Endometrium (tissue), 2 donors: ENCODE results near the gene FOXA3.

Experiments
- FAIRE-seq: peaks from 2 replicates; lab custom pipeline; 2012; peaks lifted over from hg19 to GRCh38; lab: Jason Lieb, UNC
- donor health status: control.
- donor health status: control.

The FOXA3 gene

DNA sequence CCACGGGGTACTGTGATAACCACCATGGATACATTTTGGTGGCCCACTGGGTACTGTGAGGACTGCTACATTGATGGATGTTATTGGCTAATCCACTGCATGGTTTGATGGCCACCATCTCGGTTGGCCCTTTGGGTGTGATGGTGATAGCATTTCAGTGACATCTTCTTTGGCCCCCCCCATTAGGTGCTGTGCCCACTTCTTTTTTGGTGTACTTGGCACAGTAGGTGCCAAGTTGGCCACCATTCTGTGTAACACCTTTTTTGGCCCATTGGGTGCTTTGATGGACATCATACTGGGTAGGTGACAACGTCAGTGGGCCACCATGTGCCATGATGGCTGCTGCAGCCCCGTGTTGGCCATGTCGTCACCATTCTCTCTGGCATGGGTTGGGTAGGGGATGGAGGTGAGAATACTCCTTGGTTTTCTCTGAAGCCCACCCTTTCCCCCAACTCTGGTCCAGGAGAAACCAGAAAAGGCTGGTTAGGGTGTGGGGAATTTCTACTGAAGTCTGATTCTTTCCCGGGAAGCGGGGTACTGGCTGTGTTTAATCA, 9.2 kb downstream of the FOXA3 start:
- no peak for FAIRE-seq

DNA sequence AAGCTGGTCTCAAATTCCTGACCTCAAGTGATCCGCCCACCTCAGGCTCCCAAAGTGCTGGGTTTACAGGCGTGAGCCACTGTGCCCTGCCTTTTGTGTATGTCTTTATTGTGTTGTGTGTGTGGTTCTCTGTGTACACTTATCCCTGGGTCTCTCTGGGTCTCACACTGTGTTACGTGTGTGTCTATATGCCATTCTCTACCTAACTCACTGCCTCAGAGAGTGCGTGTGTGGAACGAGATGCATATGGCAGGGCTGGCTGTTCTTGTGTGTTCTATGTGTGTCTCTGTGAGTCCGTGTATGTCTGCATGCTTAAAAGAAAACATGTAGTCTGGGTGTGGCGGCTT, 10.5 kb downstream of the FOXA3 start:
- no peak for FAIRE-seq

DNA sequence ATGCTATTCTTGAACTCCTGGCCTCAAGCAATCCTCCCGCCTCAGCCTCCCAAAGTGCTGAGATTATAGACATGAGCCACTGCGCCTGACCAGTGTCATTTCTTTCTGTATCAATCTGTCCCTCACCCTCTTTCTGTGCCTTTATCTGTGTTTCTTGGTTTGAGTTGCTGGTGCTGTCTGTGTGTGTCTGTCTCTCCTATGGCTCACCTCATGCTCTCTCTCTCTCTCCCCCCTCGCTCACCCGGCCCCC, 12.0 kb downstream of the FOXA3 start:
- no peak for FAIRE-seq

DNA sequence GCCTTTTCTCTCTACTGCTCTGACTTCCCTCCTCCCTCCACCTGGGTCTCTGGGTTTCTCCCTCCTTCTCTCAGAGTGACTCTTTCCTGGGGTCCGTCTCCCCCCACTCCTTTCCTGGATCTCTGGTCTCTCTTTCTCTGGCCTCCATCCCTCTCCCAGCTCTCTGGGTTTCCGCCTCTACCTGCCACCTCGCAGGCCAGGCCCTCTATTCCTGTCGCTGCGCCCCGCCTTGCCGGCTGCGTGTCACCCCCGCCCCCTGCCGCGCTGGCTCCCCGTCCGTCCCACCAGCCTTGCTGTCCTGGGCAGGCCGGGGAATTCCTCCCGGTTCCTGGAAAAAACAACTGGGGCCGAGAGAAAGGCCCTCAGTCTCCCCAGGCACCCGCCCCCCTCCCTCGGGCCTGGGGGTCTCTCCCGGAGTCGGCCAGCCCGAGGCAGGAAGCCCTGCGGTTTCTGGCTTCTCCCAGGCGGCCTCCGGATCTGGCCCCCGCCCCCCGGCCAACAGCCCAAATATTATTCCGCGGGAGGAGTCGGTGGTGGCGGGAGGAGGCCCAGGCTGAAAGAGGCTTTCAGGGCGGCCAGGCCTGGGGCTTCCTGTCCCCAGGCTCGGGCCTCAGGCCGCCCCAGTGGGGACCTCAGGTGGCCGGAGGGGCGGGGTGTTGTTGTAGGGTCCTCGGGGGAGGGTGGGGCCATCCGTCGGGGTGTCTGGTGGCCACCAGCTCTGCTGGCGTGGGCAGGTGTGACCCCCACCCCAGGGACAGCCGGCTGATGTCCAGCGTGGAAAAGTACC, 12.5 kb downstream of the FOXA3 start:
- no peak for FAIRE-seq

DNA sequence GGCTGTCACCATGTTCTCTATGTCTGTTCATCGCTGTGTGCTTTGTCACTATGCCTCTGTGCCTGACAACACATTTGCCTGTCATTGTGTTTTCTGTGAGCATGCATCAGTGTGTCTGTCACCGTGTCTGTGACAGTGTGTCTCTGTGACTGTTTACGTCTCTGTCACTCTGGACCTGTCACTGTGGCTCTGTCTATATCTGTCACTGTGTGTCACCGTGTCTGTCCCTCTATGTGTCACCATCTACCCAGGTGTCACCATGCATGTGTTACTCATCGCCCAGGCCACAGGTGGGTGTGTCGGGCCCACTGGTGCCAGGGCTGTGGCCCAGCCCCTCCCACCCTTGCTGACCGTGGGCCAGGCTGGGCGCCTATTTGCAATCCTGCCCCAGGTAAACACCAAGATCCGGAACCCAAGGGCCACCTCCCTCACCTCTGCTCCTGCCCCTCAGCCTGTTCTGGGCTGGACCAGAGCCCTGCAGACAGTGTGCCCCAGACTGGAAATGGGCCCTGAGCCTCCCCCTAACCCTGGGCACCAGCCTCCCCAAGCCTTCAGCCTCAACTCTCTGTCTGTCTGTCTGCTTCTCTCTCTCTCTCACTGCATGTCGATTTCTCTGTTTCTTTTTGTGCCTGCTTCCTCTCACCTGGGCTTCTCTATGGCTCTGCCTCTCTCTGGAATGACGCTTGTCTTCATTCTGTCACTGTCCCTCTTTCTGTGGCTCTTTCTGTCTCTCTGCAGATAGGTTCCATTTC, 14.1 kb downstream of the FOXA3 start:
- FAIRE-seq, result no peak

DNA sequence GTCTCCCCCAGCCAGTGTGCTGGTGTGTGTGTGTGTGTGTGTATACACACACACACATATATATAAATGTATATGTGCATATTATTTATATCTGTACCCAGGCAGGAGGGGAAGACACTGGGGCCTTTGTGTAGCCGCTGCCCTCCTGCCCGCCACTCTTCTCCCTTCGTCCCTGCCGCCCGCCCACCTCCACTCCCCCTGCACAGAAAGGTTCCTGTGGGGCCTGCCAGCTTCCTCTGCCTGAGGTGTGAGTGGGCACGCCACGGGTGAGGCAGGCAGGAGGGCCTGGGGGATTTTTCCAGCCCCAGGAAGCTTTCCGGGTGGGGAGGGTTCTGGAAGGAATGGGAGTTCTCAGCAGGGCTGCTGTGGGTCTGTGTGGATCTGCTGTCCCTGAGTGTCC, 14.9 kb downstream of the FOXA3 start:
- no peak for FAIRE-seq

DNA sequence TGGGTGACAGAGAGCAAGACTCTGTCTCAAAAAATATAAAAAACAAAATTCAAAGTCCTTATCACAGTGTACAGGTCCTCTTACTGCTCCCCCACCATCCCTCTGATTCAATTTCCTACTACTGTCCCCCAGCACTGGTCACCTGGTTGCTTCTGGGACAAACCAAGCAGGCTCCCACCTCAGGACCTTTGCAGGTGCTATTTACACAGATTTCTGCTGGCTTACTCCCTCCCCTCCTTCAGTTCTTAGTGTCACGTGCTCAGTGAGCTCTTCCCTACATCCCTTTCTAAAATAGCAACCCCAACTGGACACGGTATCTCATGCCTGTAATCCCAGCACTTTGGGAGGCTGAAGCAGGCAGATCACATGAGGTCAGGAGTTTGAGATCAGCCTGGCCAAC, 15.8 kb downstream of the FOXA3 start:
- FAIRE-seq, result no peak

DNA sequence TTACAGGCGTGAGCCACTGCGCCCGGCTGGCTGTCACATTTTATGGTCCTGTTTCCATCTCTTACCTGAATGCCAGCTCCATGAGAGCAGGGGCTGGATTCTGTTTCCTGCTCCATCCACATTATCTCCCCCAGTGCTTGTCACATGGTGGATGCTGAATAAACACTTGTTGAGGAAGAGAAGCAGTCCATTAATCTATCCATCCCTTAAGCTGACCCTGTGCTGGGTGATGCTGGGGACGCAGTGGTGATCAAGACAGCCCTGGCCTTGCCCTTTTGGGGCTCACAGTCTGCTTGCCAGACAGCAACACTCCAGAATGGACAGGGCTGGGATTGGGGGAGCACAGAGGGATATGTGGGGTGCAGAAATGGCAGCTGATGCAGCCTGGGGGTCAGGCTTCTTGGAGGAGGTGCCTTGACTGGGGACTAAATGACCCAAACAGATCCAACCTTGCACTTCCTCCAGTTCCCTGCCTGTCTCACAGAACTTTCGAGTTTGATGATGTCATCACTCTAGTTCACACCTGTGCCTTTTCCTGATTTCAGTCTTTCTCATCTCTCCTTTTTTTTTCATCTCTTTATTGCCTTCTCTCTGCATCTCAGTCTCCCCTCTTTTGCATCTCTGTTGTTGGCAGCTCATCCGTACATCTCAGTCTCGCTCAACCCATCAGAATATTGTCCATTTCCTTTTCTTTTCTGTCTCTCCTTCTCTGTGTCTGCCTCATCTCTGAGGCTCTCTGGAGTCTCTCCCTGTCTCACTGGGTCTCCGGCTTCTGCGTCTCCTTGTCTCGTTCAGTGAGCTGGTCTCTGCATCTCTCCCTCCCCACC, 17.2 kb downstream of the FOXA3 start:
- FAIRE-seq, result no peak

DNA sequence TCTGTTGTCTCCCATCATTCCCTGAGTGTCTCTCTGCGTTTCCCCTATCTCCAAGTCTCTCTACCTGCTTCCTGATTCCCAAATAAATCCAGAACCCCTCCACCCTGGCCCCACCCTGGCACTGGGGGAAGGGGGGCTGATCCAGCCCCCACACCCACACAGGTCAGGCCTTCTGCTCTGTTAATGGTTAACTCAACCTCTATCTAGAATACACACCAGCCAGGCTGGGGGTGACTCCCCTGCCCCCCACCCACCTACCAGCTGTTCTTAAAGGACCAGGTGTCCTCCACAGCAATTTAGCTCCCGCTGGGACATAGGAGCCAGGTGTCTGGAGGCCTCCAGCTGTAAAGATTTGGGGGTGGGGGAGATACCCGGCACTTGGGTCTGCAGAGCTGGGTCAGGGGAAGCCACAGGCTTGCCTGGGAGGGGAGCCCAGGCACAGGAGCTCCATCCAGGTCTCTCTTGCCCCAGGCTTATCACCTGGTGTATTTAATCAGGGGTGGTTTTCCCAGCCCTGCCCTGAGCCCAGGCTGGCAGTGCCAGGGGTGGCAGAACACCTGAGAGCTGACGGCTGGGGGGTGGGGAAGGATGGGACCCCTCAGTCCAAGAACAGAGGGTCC, 17.9 kb downstream of the FOXA3 start:
- FAIRE-seq, result no peak

DNA sequence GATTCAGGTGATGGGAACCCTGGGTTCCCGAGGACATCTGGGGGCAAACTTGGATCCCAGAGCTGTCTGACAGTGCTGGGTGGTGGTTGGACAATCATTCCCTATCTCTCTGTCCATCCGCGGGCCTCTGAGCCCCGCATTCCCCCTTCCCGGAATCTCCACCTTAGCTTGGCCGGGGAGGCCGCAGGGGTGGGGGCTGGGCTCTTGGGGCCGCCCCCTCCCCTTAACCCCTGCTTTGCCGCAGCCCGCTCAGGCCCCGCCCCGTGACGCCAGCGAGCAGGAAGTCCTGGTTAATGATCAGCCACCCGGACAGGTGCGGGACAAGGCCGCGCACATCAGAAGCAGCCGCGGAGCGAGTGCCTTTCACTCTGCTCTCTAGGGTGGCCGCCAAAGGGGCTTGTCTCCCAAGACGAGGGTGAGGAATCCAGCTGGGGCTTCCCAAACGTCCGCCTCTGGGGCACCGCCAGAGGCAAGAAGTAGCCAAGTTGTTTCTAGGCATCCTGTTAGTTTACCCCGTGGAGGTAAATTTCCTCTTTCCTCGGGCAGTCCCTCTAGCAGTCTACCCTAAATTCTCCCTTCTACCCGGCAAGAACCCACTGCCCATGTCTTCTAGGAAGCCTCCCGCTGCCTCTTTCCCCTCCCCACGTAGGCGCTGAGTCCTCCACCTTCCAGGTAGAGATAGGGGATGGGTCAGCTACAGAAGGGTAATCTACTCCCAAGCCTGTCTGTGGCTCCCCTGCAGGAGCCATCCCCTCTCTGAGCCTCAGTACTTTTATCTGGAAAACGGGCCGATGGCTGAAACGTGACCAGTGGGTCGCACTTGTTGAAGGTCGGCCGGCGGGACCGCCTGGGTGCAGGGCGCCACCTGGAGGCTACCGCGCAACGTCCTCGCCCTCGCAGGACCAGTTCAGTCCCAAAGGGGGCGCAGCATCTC, 18.8 kb downstream of the FOXA3 start:
- no peak for FAIRE-seq

DNA sequence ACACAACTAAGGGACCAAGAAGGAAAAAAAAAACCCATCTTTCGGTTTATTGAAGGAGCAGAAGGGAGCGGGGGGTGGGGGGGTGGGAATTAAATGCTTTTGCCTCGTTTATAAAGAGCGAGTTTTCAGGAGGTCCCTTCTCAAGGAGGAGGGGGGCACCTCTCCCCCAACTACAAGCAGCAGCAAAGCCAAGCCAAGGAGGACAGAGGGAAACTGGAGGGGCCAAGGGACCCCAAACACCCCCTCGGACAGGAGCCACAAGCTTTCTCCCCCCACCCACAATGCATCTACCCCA, 19.4 kb downstream of the FOXA3 start:
- no peak for FAIRE-seq

DNA sequence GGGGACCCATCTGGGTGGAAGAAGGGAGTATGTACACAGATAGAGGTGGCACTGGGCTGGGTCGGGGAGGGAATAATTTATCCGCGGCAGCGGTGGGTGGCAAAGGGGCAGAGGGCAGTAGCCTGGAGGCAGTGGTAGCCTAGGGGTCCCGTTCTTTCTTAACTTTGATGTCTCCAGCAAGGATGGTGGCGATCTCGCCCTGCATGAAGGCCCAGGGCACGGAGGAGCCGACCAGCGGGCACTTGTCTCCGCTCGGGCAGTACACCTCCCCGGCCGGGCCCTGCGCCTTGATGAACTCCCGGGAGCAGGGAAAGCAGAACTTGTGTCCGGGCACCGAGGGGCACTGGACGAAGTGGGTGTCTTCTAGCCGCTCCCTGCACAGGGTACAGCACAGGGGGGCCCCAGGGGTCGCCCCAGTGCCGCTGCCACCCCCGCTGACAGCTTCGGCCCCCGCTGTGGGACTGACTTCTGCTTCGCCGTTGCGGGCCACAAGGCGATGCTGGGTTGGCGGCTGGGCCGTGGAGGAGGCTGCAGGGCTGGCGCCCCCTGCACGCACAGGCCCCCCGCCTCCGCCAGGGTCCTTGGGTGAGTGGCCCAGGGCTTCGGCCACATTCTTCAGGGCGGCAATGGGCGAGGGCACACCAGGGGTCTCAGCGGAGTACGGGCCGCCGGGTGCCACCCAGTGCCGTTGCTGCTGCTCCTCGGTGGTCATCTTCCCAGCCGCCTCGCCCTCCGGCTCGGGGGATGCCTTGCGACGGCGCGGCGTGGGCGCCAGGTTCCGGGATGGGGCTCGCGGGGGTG, 20.0 kb downstream of the FOXA3 start:
- FAIRE-seq, result no peak

DNA sequence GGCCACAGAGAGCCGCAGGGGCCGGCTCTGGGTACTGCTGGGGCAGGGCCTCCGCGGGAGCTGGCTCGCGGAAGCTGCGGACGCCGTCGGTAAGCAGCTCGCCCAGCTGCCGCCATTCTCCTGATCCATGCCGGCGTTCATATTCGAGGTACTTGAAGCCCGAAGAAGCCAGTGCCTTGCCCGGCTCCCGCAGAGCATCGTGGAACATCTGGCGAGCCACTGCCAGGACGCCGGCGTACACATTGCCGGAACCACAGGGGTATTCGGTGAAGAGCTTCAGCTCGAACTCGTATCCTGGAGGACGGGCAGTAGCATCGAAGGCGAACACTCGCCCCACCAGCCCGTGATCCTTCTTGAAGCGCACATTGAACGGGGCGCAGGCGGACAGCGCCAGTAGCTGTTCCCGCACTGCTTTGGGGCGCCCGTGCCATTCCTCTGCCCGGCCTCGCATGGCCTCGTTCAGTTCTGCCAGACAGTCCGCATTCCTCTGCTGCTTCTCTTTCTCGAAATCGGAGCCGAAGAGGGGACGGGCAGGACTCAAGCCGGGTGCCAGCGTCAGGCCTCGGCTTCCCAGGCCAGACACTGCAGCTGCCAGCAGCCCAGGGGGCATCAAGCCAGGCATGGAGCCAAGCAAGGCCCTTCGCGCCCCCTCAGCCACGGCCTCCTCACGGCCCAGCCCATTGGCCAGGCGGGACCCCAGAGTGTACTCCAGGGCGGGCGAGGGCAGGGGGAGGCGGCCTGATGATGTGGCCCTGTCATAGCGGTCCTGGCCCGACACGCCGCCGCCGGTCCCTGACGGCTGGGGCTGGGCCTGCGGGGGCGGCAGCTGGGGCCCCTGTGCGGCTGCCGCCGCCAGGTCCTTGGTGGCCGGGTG, 20.8 kb downstream of the FOXA3 start:
- no peak for FAIRE-seq

DNA sequence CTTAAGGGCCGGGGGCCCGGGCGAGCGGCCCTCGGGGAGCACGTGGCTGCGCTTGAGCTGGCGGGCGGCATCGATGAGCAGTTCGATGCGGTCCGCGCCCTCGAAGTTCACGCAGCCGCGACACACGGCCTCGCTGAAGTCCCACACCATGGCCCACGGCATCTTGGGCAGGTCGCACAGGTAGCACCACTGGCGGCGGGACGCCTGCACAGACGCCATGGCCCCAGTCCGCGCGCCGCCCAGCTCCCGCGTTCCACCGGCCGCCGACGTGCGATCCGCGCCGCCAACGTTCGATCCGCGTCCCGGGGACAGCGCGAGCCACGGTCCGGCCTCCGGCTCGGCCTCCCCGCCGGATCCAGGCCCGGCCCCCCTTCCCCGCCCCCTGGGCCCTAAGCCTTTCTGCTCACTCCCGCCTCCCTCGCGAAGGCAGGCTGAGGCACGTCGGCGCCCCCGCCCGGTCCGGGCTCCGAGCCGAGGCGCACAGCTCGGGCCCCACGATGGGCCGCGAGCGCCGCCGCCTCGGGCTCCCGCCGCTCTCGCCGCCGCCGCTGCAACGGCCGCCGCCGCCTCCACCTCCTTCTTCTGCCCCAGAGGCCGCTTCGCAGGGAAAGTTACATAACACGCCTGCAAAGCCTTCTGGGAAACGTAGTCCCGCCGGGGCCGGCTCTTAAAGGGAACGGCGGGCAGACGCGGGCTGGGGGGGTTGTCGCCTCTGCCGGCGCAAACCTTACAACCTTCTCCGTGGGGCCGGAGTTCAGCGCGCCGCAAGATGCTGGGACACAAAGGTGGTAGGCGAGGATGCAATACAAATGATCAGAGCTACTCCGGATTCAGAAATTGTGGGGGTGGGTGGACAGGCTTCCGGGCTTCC, 21.7 kb downstream of the FOXA3 start, which contains the start of gene IRF2BP1:
IRF2BP1 (minus strand) TSS at position 586 of the 871 bp plus-strand sequence; CDS start at position 219, 367 bp downstream.
- no peak for FAIRE-seq

DNA sequence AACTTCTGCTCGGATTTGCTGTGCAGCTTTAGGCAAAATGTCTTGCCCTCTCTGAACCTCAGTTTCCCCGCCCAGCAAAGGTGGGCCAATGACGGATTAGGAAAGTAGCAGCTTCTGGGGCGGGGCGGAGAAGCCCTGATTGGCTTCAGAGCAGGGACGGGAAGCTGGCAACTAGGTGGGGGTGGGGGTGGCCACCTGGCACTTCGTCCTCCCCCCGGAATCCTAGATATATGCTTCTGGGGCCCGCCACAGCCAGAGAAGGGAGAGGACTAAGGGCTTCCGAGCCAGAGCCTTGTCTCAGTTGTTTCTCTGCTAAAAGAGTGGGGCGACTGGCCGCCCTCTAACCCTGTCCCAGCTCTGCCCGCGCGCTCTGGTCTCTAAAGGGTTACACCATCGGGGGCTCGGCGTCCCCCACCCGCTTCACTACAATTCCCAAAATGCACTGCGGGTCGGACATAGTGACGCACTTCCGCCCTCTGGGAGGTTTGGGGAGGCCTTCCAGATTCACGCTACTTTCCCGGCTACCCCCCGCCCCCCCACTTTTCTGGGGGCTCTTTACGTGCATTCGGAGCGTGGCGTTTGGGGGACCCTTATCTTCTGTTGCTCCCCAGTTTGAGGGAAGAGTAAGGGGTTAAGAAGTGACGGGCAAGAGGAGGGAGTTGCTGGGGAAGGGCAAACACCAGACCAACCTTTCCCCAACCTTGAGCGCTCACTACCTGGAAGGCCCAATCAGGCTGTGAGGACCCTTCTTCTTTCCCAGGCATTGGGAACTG, 22.5 kb downstream of the FOXA3 start:
- FAIRE-seq, result peak; percentile 54

DNA sequence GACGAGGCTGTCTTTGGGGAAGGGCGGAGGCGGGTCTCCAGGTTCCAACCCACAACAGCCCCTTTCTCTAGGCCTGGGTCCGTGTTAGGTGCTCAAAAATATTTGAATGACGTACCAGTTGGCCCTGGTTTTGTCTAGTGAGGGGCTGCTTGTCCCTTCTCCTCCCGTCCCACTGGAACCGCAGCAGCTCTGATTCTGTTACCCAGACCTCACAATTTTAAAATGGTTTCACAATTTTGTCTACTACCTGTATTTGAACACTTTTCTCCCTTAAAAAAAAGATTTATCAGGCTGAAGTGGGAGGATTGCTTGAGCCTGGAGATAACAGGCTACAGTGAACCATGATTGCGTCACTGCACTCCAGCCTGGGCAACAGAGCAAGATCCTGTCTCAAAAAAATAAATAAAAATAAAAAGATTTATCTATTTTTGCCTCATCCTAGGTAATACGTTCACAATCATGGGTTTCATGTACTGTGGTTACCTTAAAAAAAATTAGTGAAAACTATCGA, 23.1 kb downstream of the FOXA3 start:
- no peak for FAIRE-seq

DNA sequence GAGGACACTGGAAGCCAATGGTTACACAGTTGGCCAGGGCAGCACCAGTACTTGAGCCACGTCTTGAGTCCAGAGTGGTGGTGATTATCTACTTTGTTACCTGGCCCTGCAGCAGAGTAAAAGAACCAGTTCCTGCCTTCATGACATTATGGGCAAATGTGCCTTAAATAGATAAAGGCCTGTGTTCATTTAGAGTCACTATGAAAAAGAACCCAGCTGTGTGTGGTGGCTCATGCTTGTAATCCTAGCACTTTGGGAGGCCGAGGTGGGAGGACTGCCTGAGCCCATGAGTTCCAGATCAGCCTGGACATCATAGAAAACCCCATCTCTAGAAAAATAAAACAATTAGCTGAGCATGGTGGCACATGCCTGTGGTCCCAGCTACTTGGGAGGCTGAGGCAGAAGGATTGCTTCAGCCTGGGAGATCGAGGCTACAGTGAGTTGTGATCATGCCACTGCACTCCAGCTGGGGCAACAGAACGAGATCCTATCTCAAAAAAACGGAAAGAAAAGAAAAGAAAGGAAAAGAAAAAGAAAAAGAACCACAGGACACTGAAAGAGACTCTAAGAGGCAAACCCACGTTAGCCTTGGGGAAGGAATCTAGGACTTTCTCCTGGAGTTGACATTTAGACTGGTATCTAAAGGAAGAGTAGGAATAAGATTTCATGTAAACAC, 25.2 kb downstream of the FOXA3 start:
- FAIRE-seq, result no peak
